Activated CD8-positive, alpha-beta memory T cell treated with anti-CD3 and anti-CD28 coated beads, Interleukin-2, amount 50 U/mL, for 48 hours (primary cell): Measurements from ENCODE around the gene KPTN.
A peak's percentile ranks its signal among the peaks of the same experiment; 100 is the strongest.
"Not testable (repeated sequence)": the region's sequence is repeated elsewhere in the genome, so short reads cannot be mapped to it uniquely, and the experiment has no call there.

ENCODE experiments used
- DNase-seq: peaks from one replicate; pipeline ENCODE4 v3.0.0-alpha.2; 2020

KPTN gene

DNA sequence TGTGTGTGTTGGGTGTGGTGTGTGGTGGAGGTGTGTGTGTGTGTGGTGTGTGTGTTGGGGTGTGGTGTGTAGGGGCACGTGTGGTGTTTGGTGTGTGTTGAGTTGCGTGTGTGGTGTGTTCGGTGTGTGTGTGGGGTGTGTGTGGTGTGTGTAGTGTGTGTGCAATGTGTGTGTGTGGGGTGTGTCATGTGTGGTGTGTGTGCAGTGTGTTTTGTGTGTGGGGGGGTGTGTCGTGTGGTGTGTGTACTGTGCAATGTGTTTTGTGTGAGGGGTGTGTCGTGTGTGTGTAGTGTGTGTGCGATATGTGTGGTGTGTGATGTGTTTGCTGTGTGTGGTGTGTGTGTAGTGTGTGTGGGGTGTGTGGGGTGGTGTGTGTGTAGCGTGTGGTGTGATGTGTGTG lies 6.0 kb upstream of the KPTN start:
- DNase-seq = no peak

DNA sequence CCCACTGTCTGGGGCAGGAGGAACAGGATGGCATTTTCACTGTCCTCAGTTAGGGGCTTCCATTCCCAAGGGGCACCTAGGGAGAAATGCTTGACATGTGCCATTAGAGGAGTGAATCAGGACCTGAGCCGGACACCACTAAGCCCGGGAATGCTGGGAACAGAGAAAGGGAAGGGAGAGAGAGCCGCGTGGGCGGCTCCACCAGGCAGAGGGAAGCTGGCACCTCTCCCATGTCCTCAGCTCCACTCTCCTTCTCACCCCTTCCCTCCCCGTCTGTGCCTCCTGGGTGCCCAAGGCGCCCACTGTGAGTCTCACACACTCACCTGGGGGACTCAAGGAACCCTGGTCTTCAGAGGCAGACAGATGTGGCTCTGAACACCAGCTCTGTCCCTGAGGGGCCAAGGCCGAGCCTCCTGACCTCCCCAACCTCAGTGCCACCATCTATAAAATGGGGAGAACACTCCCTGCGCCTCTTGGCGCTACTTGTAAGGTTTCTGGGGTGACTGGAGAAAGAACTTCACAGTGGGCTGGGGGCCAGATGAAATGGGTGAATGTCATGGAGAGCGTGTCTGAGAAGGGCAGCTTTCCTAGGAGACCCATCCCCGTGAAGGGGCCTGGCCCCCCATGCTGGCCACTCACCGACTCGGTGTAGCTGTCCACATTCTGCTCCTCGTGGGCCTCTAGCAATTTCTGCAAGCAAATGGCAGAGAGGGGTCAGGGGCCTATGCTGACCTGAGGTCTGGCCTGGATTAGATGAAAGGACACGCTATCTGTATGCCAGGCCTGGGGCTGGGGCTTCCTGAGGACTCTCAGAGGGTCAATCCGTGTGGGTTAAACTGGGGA lies 5.3 kb upstream of the KPTN start:
- DNase-seq = no peak

DNA sequence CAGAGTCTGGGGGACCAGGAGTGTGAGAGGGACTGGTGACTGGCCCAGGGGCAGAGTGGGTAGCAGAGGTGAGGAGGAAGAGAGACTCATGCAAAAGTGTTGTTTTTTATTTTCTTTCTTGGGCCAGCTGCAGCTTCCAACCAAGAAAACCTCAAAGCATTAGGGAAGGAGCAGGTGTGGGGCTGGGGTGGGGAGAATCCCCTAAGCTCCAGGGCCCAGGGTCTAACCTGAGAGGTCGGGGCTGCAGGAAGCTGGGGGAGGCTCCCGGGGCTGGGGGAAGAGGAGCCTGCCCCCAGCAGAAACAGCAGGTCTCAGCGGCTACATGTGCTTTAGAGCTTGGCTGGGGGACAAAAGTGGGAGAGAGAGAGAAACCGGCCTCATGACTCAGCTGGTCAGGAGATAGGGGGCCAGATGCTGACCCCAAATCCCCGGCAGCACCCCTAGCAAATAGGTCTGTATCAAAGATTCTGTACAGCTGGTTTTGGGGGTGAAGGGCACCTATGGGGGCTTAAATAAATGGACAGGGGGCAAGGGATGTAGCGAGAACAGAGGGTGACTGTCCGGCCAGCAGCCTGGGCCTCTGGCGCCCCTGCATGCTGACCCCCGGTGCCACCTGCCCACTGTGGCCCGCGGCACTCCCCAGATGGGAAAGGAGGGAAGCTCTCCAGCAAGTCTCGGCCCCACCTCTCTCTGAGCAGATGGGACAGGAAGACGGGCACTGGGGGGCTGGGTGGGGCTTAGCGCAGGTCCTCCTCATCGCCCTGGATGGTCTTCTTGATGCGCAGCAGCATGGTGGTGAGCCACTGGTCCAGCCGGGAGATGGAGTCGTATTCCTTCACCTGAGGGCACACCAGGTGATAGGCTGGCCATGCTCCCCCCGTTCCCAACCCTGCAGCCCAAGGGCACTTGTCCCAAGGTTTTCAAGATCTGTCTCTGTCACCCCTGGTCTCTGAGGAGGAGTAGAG lies 3.8 kb upstream of the KPTN start:
- no peak for DNase-seq

DNA sequence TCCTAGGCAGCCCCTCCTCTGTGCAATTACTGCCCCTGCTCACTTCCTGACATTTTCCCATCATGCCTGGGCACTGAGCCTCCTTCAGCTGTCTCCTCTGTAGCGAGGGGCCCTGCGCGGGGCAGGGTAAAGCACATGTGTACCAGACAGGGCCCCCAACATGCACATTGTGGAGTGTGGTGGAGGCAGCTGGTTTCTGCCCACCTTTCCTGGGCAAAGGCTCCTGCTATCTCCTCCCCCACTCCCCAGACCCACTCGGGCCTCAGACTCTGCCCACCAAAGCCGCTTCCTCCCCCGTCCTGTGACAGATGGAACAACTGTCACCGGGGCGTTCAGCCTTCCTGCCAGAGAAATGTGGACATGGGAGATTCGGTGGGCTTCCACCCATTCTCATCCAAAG lies 2.9 kb upstream of the KPTN start:
- no peak for DNase-seq

DNA sequence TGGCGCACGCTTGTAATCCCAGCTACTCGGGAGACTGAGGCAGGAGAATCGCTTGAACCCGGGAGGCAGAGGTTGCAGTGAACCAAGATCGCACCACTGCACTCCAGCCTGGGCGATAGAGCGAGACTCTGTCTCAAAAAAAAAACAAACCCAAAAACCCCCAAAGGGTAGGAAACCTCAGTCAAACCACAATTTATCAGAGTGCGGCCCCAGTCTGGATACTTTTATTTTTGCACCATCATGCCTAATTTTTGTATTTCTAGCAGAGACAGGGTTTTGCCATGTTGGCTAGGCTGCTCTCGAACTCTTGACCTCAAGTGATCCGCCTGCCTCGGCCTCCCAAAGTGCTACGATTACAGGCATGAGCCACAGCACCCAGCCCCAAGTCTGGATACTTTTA lies 2.2 kb upstream of the KPTN start:
- not testable (repeated sequence) for DNase-seq

DNA sequence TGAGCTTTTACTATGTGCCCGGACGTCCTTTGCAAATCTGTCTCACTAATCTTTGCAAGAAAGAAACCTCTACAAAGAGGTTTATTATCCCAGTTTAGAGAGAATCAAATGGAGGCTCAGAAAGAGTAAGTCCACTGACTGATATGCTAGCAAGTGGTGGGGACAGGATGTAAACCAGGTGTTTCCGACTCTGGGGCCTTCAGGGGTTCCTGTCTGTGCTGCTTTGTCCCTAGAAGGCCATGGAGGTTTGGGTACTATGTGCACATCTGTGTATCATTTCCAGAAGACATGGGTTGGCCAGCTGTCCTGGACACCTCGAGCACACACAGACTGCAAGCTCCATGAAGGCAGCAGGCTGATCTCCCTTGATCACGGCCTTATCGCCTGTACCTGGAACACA lies 1.2 kb upstream of the KPTN start:
- no peak for DNase-seq

DNA sequence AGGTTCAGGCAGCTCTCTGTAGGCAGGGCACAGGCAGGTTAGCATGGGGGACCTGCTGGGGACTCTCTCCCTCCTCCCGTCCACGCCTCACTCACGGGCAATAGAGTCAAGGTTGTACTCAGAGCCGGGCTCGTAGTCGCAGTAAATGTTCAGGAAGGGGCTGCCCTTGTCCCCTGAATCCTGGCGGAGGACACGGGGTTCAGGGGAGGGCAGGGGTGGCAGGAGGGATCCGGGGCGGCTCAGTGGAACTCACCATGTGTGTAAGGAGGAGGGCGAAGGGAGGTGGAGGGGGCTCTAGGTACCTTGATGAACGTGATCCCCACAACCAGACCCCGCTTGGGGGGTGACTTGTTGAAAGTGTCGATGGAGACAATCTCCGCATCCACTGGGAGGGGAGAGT lies 819 bp downstream of the KPTN start:
- DNase-seq = no peak

DNA sequence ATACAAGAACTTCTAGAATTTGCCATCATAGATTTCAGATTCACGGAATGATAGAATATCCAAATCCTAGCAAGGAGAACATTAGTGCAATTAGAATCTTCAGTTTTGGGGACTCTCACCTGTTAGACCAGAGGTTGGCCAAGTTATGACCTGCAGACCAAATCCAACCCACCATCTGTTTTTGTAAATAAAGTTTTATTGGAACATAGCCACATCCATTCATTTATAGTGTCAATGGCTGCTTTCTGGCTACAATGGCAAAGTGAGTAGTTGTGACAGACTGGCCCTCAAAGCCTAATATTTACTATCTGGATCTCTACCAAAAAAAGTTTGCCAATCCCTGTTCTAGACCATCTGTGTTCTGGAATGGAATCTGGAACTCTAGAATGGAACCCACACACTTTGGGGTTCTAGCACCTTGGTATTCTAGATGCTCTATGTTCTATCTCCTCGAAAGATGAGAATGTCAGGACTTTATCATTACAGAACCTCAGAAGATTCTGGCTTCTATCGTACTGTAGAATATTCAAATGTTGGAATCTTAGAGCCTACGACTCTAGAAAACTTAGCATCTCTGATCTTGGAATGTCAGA lies 2.5 kb downstream of the KPTN start:
- DNase-seq = no peak

DNA sequence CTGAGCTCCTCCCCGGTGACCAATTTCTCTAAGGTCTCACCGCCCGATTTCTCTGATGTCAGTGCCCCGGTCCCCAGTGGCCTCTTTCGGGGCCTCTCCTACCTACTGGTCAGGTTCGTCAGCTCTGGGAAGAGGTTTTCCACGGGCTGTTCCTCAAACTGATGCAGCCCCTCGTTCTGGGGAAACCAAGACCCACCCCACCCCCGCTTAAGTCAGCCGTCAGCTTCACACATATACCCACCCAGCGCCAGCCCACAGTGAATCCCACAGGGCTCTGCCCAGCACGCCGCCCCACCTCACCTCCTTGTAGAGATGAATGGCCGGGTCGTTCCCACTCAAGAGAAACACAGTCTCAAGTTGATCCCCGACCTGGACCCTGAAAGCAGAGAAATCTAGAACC lies 3.4 kb downstream of the KPTN start:
- no peak for DNase-seq

DNA sequence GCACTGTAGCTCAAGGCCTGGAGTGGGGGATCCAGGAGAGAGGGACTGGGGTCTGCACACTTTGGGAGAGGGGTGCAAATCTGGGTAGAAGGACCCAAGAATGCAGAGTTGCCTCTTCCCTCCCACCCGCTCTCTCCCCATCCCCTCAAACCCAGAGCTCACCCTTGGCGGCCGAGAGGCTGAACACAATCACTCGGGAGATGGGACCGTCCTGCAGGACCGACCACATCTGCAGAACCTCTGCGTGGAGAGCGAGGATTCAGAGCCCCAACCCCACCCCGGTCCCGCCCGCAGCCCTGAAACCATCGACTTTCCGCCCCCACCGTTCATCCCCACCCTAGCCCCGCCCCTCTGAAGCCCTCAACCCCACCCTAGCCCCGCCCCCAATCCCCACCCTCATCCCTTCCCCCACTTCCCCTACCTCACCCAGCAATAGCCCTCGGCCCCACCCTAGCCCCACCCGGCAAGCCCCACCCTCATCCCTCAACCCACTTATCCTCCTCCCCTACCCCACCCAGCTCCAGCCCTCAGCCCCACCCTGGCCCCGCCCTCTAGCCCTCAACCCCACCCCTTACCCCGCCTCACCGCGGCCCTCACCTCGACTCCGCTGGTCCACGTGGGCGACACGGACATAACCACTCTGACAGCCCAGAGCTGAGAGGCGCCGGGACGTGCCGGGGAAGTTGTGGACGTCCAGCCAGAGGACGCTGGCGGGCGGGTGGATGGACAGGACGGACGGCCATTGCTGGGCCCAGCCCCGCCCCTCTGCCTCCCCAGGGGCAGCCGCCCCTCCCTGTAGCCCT lies 4.1 kb downstream of the KPTN start:
- DNase-seq = no peak

DNA sequence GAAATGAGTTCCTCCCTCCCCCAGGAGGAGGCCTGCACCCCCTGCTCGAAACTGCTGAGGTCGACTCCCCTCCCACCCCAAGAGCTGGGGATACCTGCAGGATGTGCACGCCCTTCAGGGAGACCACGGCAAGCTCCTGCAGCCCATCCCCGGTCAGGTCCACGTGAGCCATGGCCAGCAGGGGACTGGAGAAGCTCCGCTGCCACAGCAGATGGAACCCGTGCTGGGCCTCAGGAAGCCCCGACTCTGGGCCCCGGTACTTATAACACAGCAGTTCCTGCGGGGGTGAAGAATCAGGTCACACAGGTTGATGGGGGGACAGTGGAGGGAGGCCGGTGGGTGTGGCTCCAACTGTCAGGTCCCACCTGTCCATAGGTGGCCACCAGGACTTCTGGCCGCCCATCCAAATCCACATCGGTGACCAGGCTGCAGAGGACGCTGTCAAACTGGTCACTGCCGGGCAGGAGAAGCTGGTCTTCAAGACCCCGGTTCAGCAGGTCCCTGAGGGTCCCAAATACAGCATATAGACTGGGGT lies 7.5 kb downstream of the KPTN start:
- DNase-seq = no peak

DNA sequence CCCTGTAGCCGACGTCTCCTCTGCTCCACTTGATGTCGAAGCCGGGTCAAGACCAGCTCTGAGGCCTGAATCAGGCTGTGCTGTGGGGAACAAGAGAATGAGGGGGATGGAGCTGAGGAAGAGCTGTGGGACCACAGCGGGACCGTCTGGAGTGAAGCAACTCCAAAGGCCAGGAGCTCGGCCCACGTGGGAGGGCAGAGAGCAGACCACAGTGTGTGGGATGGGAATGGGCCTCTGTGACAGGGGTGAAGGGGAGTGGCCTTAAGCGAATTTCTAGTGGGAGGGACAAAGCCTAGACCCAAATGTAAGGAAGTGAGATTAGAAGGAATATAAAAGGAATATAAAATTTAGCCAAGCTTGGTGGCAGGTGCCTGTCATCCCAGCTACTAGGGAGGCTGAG lies 8.6 kb downstream of the KPTN start:
- DNase-seq = no peak

DNA sequence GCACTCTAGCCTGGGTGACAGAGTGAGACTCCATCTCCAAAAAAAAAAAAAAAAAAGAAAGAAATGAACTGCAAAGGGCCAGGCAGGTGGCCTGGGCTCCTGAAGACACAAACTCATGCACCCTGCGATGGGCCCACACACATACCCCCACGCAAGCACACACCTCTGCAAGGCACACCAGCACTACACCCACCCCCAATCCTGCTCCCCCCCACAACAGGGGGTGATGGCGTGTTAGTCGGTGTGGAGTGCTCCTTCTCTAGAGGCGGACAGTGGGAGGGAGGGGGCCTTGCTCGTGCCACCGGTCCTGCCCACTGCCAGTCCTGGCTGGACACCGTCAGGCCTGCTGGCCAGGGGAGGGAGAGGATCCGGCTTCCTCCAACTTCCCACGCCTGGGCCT lies 10.7 kb downstream of the KPTN start:
- DNase-seq = no peak

DNA sequence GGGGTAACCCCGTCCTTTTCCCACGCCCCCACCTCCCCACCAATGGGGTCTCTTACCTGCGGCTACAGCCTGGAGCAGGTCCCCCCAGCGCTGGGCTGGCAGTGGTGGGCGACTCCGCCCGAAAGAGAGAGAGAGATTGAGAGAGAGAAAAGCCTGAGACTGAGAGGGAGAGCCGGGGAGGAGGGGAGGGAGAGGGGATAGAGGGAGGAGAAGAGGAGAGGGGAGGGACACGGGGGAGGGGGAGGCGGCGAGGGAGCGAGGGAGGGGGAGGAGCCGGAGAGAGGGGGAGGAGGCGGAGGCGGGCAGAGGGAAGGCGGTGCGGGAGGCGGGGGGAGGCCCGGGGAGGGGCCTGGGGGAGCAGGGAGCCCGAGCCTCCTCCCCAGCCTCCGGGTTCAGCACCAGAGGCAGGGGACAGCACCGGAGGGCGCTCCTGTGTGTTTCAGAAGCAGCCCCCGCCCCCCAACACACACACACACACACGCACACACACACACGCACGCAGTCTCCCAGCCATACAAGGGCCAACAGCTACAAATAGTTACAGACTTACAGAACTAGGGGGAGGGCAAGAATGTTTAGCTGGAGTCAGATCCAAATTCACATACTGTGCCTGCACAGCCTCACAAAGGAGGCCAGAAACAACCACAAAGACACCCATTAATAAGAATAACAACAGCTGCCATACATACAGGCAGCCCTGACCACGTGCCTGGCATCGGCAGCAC lies 12.1 kb downstream of the KPTN start, which contains the start of gene SLC8A2:
TSS of gene SLC8A2 (minus strand) at position 161 of the 725 bp plus-strand sequence. CDS start 5,490 bp downstream, outside the sequence.
- peak; percentile 70 for DNase-seq

DNA sequence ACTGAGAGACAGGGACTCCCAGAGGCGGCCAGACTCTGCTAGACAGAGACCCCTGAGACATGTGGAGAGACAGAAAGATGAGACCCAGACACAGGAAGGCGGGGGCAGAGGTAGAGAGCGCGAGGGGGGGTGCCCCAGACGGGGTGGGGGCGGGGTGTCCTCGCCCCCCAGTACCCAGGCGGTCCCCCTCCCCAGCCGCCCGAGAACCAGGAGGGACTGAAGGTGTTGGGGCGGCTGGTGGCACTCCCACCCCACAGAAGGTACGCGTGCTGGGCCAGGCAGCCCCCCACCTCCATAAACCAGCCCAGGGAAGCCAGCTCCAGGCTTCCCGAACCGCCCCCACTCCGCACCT lies 12.7 kb downstream of the KPTN start:
- no peak for DNase-seq

DNA sequence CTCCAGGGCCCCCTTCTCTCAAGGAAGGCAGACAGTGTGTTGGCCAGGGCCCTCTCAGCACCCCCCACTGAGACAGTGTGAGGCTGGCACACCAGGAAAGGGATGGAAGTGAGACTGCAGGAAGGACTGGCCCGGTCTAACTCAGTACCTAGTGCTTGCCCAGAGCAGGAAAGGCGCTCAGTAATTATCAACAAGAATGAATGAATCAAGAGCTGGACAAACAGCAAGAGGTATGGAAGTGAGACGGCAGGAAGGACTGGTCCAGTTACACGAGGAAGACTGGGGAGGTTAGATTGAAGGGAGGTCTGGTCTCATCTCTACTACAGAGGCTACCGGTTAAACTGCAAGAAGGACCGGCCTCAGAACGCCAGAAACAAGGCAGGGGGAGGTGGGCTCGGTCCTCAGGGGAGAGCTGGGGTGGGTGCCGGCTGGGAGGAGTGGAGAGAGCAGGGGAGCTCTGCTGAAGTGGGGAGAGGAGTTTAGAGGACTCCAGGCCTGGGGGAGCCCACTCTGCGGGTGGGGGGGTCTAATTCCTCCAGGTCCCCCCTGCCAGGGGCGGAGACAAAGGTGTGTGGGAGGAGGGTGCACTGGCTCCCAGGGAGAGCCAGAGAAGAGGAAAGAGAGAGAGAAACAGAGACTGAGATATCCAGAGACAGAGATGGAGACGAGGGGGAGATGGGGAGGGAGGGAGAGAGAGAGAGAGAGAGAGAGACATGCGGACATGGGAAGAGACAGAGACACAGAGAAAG lies 13.4 kb downstream of the KPTN start:
- no peak for DNase-seq

DNA sequence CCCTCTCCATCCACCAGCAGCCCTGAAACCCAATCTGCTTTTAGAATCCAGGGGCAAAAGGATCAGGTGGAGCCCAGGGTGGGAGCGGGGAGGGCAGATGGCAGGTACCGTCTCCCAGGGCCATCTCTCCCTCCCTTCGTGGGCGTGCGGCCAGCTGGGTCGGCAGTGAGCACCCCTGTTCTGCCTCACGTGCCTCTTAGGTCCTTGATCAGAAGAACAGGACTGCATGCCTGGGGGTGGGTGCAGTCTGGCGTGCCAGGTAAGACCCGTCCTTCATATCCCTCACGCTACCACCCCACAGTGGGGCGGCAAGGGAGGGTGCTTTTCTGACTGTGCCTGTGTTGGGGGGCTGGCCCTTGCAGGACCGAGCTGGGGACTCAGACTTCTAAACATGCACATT lies 14.3 kb downstream of the KPTN start:
- no peak for DNase-seq

DNA sequence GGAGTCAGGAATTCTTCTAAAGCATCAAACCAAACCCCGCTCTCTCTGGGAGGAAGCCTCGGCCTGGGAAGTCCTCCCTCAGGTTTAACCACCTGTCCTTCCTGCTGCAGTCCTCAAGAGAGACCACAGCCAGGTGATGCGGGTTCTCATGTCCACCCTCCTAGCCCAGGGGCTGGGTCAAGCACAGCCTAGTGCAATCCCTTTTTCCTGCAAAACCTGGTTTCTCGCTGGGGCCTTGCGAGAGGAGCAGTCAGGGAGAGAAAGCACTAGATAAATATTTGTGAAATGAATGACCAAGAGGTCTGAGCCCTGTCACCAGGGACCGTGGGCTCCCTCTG lies 14.7 kb downstream of the KPTN start:
- DNase-seq = no peak

DNA sequence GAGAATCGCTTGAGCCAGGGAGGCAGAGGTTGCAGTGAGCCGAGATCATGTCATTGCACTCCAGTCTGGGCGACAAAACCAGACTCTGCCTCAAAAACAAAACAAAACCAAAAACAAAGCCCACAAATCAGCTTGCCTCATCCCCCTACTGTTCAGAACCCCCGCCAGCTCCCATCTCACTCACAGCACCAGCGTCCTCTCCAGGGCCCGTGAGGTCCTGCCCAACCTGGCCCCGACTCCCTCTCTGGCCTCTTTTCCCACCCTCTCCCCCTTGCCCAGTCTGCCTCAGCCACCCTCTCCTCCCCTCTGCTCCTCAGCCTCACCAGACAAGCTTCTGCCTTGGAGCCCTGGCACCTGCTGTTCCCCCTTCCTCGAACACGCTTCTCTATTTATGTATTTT lies 16.1 kb downstream of the KPTN start:
- DNase-seq = no peak

DNA sequence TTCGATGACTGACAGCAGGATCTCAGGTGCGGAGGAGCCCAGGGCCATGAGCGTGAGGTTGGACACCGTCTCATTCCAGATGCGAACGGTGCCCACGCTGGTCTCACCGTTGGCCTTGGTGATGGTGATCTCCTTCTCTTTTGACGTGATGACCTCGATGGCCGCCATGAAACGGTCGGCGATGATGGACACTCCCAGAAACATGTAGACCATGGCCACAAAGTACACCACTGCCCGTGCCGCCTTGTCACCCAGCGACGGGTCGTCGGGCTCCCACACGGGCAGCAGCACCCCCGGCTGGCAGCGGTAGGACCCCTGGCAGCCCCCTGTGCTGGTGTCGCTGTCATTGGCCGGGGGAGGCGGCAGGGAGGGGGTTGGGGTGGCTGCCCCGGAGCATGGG lies 18.1 kb downstream of the KPTN start:
- DNase-seq = no peak
